ENCODE measurements around the gene HSF5. TPM values are rescaled to one million over a fixed set of nuclear protein-coding genes. Genes with fewer than 3 reads are reported as not detected.
"Not testable (repeated sequence)": the region's sequence is repeated elsewhere in the genome, so short reads cannot be mapped to it uniquely, and the experiment has no call there.

Gene HSF5
- total RNA-seq, 1 donor from 2014 or later: 0.10 TPM

- Mint-ChIP-seq H3K9me3 (no peaks in the 10 kb centered on the region), H3K4me3 (no peak overlapping the region), H3K4me1 (ENCODE audit: unreplicated experiment) (no peaks in the 10 kb centered on the region), H3K36me3 (peaks cover 48% of the 10 kb centered on the region), H3K27me3 (no peaks in the 10 kb centered on the region), H3K27ac (no peak overlapping the region)
- no peak for TF ChIP-seq CTCF (conservative IDR thresholded peaks at IDR 0.05)
- DNase-seq (ENCODE audit: extremely low spot score, unreplicated experiment): no peak
Observed at GRCh38 chr17:58491510-58492045, 3.4 kb upstream of the HSF5 start.

- no peak for DNase-seq (ENCODE audit: extremely low spot score, unreplicated experiment)
- H3K36me3 Mint-ChIP-seq: peaks cover 33% of the 10 kb centered on the region
- no peaks in the 10 kb centered on the region for H3K27me3 Mint-ChIP-seq
- no peaks in the 10 kb centered on the region for H3K9me3 Mint-ChIP-seq
- no peak for TF ChIP-seq CTCF (conservative IDR thresholded peaks at IDR 0.05)
- no peak overlapping the region for H3K4me3 Mint-ChIP-seq
- H3K4me1 Mint-ChIP-seq (ENCODE audit: unreplicated experiment): no peaks in the 10 kb centered on the region
- H3K27ac Mint-ChIP-seq: no peak overlapping the region
Observed at GRCh38 chr17:58488428-58488890, 251 bp upstream of the HSF5 start.

- TF ChIP-seq CTCF (conservative IDR thresholded peaks at IDR 0.05): no peak
- Mint-ChIP-seq H3K27me3 (no peaks in the 10 kb centered on the region), H3K27ac (no peak overlapping the region), H3K4me1 (ENCODE audit: unreplicated experiment) (no peaks in the 10 kb centered on the region), H3K4me3 (no peak overlapping the region), H3K36me3 (peaks cover 8% of the 10 kb centered on the region), H3K9me3 (no peaks in the 10 kb centered on the region)
- DNase-seq (ENCODE audit: extremely low spot score, unreplicated experiment): no peak
Observed at GRCh38 chr17:58484600-58484999, 3.6 kb downstream of the HSF5 start.

GRCh38 chr17:58481798-58482197 is 6.4 kb downstream of the HSF5 start:
- H3K9me3 Mint-ChIP-seq; H3K36me3 Mint-ChIP-seq; H3K27ac Mint-ChIP-seq; H3K27me3 Mint-ChIP-seq; H3K4me1 Mint-ChIP-seq (ENCODE audit: unreplicated experiment); DNase-seq (ENCODE audit: extremely low spot score, unreplicated experiment); H3K4me3 Mint-ChIP-seq: not testable (repeated sequence)

- Mint-ChIP-seq H3K4me3 (no peak overlapping the region), H3K36me3 (no peaks in the 10 kb centered on the region), H3K27ac (no peak overlapping the region), H3K9me3 (no peaks in the 10 kb centered on the region), H3K27me3 (no peaks in the 10 kb centered on the region), H3K4me1 (ENCODE audit: unreplicated experiment) (no peaks in the 10 kb centered on the region)
- DNase-seq (ENCODE audit: extremely low spot score, unreplicated experiment): no peak
- TF ChIP-seq CTCF (conservative IDR thresholded peaks at IDR 0.05): no peak
Observed at GRCh38 chr17:58480090-58480489, 8.1 kb downstream of the HSF5 start.

- DNase-seq (ENCODE audit: extremely low spot score, unreplicated experiment): no peak
- no peak for TF ChIP-seq CTCF (conservative IDR thresholded peaks at IDR 0.05)
- no peaks in the 10 kb centered on the region for H3K27me3 Mint-ChIP-seq
- H3K27ac Mint-ChIP-seq: no peak overlapping the region
- no peaks in the 10 kb centered on the region for H3K36me3 Mint-ChIP-seq
- no peak overlapping the region for H3K4me3 Mint-ChIP-seq
- H3K9me3 Mint-ChIP-seq: no peaks in the 10 kb centered on the region
- no peaks in the 10 kb centered on the region for H3K4me1 Mint-ChIP-seq (ENCODE audit: unreplicated experiment)
Observed at GRCh38 chr17:58476812-58477211, 11.4 kb downstream of the HSF5 start.

All from type B pancreatic cell (in vitro differentiated cells).